ENCODE data around the gene PHF12. TPM values are rescaled to one million over a fixed set of nuclear protein-coding genes. Genes with fewer than 3 reads are reported as not detected.

Gene PHF12
- total and polyA plus RNA-seq, 2 of the 13 experiments (the other 11 are each of a cell fraction or from before 2014, with no cell fraction given), result 9.8 to 17.1 TPM

GRCh38 chr17:28901866-28902818 lies 49.2 kb downstream of the PHF12 start (continued):
- TF ChIP-seq, protein P1, sequence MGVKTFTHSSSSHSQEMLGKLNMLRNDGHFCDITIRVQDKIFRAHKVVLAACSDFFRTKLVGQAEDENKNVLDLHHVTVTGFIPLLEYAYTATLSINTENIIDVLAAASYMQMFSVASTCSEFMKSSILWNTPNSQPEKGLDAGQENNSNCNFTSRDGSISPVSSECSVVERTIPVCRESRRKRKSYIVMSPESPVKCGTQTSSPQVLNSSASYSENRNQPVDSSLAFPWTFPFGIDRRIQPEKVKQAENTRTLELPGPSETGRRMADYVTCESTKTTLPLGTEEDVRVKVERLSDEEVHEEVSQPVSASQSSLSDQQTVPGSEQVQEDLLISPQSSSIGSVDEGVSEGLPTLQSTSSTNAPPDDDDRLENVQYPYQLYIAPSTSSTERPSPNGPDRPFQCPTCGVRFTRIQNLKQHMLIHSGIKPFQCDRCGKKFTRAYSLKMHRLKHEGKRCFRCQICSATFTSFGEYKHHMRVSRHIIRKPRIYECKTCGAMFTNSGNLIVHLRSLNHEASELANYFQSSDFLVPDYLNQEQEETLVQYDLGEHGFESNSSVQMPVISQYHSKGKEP (CRISPR knock-in tag; IDR thresholded peaks at IDR 0.05), result no peak
- TF ChIP-seq ZNF577 (CRISPR knock-in tag; IDR thresholded peaks at IDR 0.05; ENCODE audit: borderline replicate concordance, low read depth) (no peak), GATA4 (IDR thresholded peaks at IDR 0.05; ENCODE audit: borderline replicate concordance, low read depth) (no peak), CBFB (CRISPR knock-in tag; IDR thresholded peaks at IDR 0.05) (no peak), ZSCAN12 (CRISPR knock-in tag; IDR thresholded peaks at IDR 0.05) (no peak), ZBTB20 (CRISPR knock-in tag; IDR thresholded peaks at IDR 0.05; ENCODE audit: borderline replicate concordance, low read depth) (no peak), HDAC2 (CRISPR knock-in tag; IDR thresholded peaks at IDR 0.05) (0 out of 2 replicates have a peak, but pooled peaks have one; percentile 28), ZNF335 (CRISPR knock-in tag; IDR thresholded peaks at IDR 0.05) (no peak), KDM1A (CRISPR knock-in tag; IDR thresholded peaks at IDR 0.05) (peak; percentile 34; the same call in 1 of the 2 replicates), ZNF329 (CRISPR knock-in tag; IDR thresholded peaks at IDR 0.05; ENCODE audit: low read depth) (no peak), HMG20B (CRISPR knock-in tag; conservative IDR thresholded peaks at IDR 0.05) (no peak), SNAI1 (CRISPR knock-in tag; IDR thresholded peaks at IDR 0.05; ENCODE audit: borderline replicate concordance) (no peak), ZNF414 (CRISPR knock-in tag; IDR thresholded peaks at IDR 0.05) (0 out of 2 replicates have a peak, but pooled peaks have one; percentile 17), MTA1 (CRISPR knock-in tag; IDR thresholded peaks at IDR 0.05; ENCODE audit: borderline replicate concordance) (no peak), NR3C1 (CRISPR knock-in tag; IDR thresholded peaks at IDR 0.05) (no peak), FOXA1 (IDR thresholded peaks at IDR 0.05) (no peak), FOXA1 (CRISPR knock-in tag; IDR thresholded peaks at IDR 0.05) (no peak), ZNF768 (CRISPR knock-in tag; IDR thresholded peaks at IDR 0.05) (peak; percentile 44), ZNF879 (CRISPR knock-in tag; IDR thresholded peaks at IDR 0.05) (0 out of 2 replicates have a peak, but pooled peaks have one; percentile 19), MTF2 (CRISPR knock-in tag; IDR thresholded peaks at IDR 0.05; ENCODE audit: borderline replicate concordance) (no peak), GZF1 (CRISPR knock-in tag; IDR thresholded peaks at IDR 0.05) (no peak), GPBP1L1 (CRISPR knock-in tag; IDR thresholded peaks at IDR 0.05) (no peak), SKI (IDR thresholded peaks at IDR 0.05; ENCODE audit: partially characterized antibody) (no peak), ZNF446 (CRISPR knock-in tag; IDR thresholded peaks at IDR 0.05) (no peak)
- TF ChIP-seq, protein P2, sequence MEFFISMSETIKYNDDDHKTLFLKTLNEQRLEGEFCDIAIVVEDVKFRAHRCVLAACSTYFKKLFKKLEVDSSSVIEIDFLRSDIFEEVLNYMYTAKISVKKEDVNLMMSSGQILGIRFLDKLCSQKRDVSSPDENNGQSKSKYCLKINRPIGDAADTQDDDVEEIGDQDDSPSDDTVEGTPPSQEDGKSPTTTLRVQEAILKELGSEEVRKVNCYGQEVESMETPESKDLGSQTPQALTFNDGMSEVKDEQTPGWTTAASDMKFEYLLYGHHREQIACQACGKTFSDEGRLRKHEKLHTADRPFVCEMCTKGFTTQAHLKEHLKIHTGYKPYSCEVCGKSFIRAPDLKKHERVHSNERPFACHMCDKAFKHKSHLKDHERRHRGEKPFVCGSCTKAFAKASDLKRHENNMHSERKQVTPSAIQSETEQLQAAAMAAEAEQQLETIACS (CRISPR knock-in tag; IDR thresholded peaks at IDR 0.05), result no peak
- TF ChIP-seq, protein P3, sequence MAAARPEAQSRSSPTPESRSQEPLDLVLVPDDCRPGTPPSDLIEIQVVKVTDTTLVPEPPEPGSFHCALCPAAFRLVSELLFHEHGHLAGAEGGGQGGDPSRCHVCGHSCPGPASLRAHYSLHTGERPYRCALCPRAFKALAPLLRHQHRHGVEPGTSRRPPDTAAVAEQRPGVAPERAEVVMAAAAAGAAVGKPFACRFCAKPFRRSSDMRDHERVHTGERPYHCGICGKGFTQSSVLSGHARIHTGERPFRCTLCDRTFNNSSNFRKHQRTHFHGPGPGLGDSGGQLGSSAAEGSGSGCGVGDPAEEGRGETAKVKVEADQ (CRISPR knock-in tag; IDR thresholded peaks at IDR 0.05; ENCODE audit: borderline replicate concordance), result 0 out of 2 replicates have a peak, but pooled peaks have one; percentile 19
